ENCODE measurements around the gene BABAM2. TPM values are rescaled to one million over a fixed set of nuclear protein-coding genes. Genes with fewer than 3 reads are reported as not detected.

BABAM2 gene
- total RNA-seq, 1 experiment from 2014 or later = 43.5 TPM

DNA sequence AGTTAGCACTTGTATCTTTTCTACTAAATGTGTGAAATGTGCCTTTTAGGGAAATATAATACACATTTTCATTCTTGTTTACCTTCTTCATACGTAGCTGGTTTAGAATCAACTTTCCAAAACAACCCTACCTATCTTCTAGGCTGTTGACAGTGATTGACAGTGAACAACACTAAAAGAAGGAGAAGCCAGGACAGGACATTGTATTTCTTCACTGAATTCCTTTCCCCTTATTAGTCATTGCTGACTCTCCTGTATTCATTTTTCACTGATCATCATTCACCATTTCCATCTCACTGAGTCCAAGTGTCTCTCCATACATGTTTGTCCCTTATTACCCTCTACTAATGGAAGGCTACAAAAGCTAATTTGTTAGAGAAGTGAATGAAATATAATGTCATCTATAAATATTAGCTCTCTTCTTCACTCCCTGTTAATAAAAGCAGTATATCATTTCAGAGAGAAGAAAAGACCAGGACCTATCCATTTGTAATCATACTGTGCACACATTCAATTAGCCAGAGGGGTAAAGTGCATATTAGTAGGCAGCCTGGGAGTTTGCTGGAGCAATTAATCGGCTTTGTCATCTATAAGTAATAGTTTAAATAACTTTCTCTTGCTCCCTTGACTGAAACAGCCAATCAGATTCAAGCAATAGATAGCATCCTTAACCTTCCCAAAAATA, 309.6 kb downstream of the BABAM2 start:
- Mint-ChIP-seq H3K27me3 (ENCODE audit: unreplicated experiment) (no peaks in the 10 kb centered on the region), H3K27ac (ENCODE audit: unreplicated experiment) (no peak overlapping the region), H3K4me3 (ENCODE audit: low read depth, unreplicated experiment) (no peak overlapping the region), H3K9me3 (ENCODE audit: low read depth, unreplicated experiment) (no peaks in the 10 kb centered on the region), H3K36me3 (ENCODE audit: insufficient read depth, unreplicated experiment) (no peaks in the 10 kb centered on the region), H3K4me1 (ENCODE audit: low read depth, unreplicated experiment) (no peaks in the 10 kb centered on the region)
- TF ChIP-seq, protein P1, sequence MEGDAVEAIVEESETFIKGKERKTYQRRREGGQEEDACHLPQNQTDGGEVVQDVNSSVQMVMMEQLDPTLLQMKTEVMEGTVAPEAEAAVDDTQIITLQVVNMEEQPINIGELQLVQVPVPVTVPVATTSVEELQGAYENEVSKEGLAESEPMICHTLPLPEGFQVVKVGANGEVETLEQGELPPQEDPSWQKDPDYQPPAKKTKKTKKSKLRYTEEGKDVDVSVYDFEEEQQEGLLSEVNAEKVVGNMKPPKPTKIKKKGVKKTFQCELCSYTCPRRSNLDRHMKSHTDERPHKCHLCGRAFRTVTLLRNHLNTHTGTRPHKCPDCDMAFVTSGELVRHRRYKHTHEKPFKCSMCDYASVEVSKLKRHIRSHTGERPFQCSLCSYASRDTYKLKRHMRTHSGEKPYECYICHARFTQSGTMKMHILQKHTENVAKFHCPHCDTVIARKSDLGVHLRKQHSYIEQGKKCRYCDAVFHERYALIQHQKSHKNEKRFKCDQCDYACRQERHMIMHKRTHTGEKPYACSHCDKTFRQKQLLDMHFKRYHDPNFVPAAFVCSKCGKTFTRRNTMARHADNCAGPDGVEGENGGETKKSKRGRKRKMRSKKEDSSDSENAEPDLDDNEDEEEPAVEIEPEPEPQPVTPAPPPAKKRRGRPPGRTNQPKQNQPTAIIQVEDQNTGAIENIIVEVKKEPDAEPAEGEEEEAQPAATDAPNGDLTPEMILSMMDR (IDR thresholded peaks at IDR 0.05; ENCODE audit: unreplicated experiment) = no peak
- CTCF ChIA-PET = no interaction called here
- BruUV-seq (replicated peaks) = no TSS peak
- intact Hi-C loops (cut with micrococcal nuclease; ENCODE audit: unreplicated experiment) = no loop called here
- DNase-seq = no peak

DNA sequence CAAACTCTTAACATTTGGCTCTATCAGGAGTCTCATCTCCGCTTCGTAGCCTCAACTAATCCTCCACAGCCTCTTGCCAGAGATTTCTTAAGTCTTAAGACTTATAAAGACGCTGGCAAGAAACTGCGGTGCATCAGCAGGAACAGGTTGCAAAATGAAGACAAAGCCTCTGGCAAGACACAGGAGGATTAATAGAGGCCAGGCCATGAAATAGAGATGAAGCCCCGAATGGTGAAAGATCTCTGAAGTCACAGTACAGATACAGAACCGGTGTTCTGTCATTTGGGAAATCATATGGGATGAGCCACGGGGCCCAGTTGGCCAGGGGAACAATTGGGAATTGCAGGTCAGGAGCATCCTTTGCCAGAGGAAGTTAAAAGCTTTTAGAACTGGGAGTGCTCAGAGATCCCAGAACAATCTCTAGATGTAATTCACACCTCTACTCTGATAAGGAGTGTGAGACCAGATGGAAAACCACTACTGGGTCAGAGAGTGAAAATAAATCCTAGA, 311.2 kb downstream of the BABAM2 start:
- H3K36me3 Mint-ChIP-seq (ENCODE audit: insufficient read depth, unreplicated experiment) = no peaks in the 10 kb centered on the region
- intact Hi-C loops (cut with micrococcal nuclease; ENCODE audit: unreplicated experiment) = no loop called here

DNA sequence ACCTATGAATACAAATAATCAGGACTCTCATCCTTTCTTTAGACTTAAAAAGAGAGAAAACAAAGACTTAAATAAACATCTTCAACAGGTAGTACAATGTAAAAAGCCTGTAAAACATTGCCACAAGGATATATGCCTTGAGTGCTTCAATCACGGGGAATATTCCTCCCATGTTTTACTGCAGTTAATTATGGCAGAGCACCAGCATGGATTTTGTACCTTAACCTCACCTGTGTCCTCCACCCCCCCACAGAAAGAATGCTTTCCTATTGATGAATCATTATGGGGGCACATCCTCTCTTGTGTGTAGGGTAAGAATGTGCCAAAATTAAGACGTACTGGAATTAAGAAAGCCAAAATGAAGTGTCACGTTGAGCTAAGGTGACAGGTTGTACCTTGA, 312.2 kb downstream of the BABAM2 start:
- H3K4me1 Mint-ChIP-seq (ENCODE audit: low read depth, unreplicated experiment) = no peaks in the 10 kb centered on the region
- CTCF ChIA-PET = interaction anchor here (0.7 kb wide), 1 partner anchor 198 kb away, joined by 3 read pairs; no protein-coding TSS in a partner anchor
- H3K36me3 Mint-ChIP-seq (ENCODE audit: insufficient read depth, unreplicated experiment) = no peaks in the 10 kb centered on the region
- no peak overlapping the region for H3K4me3 Mint-ChIP-seq (ENCODE audit: low read depth, unreplicated experiment)
- TF ChIP-seq, protein P1 (IDR thresholded peaks at IDR 0.05; ENCODE audit: unreplicated experiment) = no peak
- no peaks in the 10 kb centered on the region for H3K27me3 Mint-ChIP-seq (ENCODE audit: unreplicated experiment)
- intact Hi-C loops (cut with micrococcal nuclease; ENCODE audit: unreplicated experiment) = no loop called here
- H3K27ac Mint-ChIP-seq (ENCODE audit: unreplicated experiment) = no peak overlapping the region
- BruUV-seq (replicated peaks) = no TSS peak
- DNase-seq = no peak
- H3K9me3 Mint-ChIP-seq (ENCODE audit: low read depth, unreplicated experiment) = no peaks in the 10 kb centered on the region

More for the DNA sequence above, 311.2 kb downstream of the BABAM2 start:
- Mint-ChIP-seq H3K27ac (ENCODE audit: unreplicated experiment) (no peak overlapping the region), H3K27me3 (ENCODE audit: unreplicated experiment) (no peaks in the 10 kb centered on the region), H3K9me3 (ENCODE audit: low read depth, unreplicated experiment) (no peaks in the 10 kb centered on the region), H3K4me3 (ENCODE audit: low read depth, unreplicated experiment) (no peak overlapping the region), H3K4me1 (ENCODE audit: low read depth, unreplicated experiment) (no peaks in the 10 kb centered on the region)
- DNase-seq = no peak
- TF ChIP-seq, protein P1 (IDR thresholded peaks at IDR 0.05; ENCODE audit: unreplicated experiment) = no peak
- CTCF ChIA-PET = no interaction called here
- no TSS peak for BruUV-seq (replicated peaks)

DNA sequence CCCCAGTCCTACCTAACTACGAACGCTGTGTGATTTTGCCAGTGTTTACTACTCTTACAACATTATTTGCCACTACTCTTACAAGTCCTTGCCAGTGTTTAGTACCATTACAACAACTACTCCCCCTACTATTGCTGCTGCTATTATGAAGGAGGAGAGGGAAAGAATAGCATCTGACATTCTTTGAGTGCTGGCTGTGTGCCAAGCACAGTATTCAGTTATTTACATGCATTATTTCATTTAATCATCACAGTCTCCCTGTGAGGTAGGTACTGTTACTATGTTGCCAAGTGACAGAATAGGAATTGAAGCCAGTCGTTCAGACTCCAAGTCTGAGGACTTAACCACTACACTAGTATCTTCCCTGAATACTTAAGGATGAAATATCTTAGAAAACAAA, 316.2 kb downstream of the BABAM2 start:
- no peaks in the 10 kb centered on the region for H3K36me3 Mint-ChIP-seq (ENCODE audit: insufficient read depth, unreplicated experiment)
- H3K9me3 Mint-ChIP-seq (ENCODE audit: low read depth, unreplicated experiment) = no peaks in the 10 kb centered on the region
- DNase-seq = no peak
- intact Hi-C loops (cut with micrococcal nuclease; ENCODE audit: unreplicated experiment) = no loop called here
- no TSS peak for BruUV-seq (replicated peaks)
- TF ChIP-seq, protein P1 (IDR thresholded peaks at IDR 0.05; ENCODE audit: unreplicated experiment) = no peak
- no peak overlapping the region for H3K4me3 Mint-ChIP-seq (ENCODE audit: low read depth, unreplicated experiment)
- peaks cover 17% of the 10 kb centered on the region for H3K4me1 Mint-ChIP-seq (ENCODE audit: low read depth, unreplicated experiment)
- no peak overlapping the region for H3K27ac Mint-ChIP-seq (ENCODE audit: unreplicated experiment)
- H3K27me3 Mint-ChIP-seq (ENCODE audit: unreplicated experiment) = no peaks in the 10 kb centered on the region
- CTCF ChIA-PET = no interaction called here
